ENCODE results near the gene INSC.

INSC gene

DNA sequence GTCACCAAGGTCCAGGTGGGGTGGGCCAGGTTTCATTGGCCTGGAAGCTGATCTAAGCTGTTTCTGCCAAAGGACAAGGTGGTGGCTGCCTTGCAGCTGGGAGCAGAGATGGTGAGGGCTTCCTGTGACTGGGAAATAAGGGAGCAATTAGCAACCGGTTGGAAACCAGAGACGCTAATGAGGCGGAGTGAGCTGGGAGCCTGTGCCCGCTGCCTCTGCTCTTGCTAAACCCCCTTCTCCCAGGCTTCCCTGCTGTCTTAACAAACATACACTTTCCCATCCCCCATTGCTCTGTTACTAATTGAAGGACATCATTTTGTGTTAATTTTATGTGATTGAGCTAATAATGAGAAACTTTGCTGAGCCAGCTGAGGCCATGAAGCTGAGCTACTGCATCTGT, 121.8 kb downstream of the INSC start:
- no peak overlapping the region for H3K4me3 ChIP-seq (ENCODE audit: low read depth, low read length)
- no peak for DNase-seq
- TF ChIP-seq CTCF (IDR thresholded peaks at IDR 0.05; ENCODE audit: low read depth, low read length, missing control alignments), result no peak
- H3K36me3 ChIP-seq (replicated peaks), result no peaks in the 10 kb centered on the region
- no peaks in the 10 kb centered on the region for H3K27me3 ChIP-seq (replicated peaks)
- in situ Hi-C loops (cut with HindIII; ENCODE audit: low pct_ligation_motif_present, low sequenced_read_pairs), result no loop called here
- H3K27ac ChIP-seq, result no peak overlapping the region

GRCh38 chr11:15238856-15239255, 124.1 kb downstream of the INSC start:
- in situ Hi-C loops (cut with HindIII; ENCODE audit: low pct_ligation_motif_present, low sequenced_read_pairs), result no loop called here
- Histone ChIP-seq H3K27me3 (replicated peaks) (no peaks in the 10 kb centered on the region), H3K27ac (no peak overlapping the region), H3K4me3 (ENCODE audit: low read depth, low read length) (no peak overlapping the region), H3K36me3 (replicated peaks) (no peaks in the 10 kb centered on the region)
- TF ChIP-seq CTCF (IDR thresholded peaks at IDR 0.05; ENCODE audit: low read depth, low read length, missing control alignments), result no peak
- no peak for DNase-seq

DNA sequence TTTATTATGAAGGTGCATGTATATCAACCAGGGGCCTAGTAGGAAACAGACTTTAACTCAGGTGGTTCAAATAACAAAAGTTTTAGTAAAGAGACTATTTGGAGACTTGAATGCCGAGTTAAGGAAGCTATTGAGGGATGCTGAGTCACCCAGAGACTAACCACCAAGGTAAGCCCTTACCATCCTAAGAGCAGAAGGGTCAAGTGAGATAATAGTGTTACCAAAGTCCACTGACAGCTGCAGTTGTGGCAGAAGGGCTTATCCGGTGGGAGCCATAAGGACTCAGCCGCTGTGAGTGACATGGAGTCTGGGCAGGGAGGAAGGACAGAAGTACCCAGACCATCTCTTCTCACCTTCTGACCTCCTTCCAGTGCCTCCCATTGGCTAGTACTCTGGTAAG, 134.0 kb downstream of the INSC start:
- Histone ChIP-seq H3K4me3 (ENCODE audit: low read depth, low read length) (no peak overlapping the region), H3K36me3 (replicated peaks) (no peaks in the 10 kb centered on the region), H3K27ac (no peak overlapping the region), H3K27me3 (replicated peaks) (no peaks in the 10 kb centered on the region)
- DNase-seq, result no peak
- no peak for TF ChIP-seq CTCF (IDR thresholded peaks at IDR 0.05; ENCODE audit: low read depth, low read length, missing control alignments)
- in situ Hi-C loops (cut with HindIII; ENCODE audit: low pct_ligation_motif_present, low sequenced_read_pairs), result no loop called here

DNA sequence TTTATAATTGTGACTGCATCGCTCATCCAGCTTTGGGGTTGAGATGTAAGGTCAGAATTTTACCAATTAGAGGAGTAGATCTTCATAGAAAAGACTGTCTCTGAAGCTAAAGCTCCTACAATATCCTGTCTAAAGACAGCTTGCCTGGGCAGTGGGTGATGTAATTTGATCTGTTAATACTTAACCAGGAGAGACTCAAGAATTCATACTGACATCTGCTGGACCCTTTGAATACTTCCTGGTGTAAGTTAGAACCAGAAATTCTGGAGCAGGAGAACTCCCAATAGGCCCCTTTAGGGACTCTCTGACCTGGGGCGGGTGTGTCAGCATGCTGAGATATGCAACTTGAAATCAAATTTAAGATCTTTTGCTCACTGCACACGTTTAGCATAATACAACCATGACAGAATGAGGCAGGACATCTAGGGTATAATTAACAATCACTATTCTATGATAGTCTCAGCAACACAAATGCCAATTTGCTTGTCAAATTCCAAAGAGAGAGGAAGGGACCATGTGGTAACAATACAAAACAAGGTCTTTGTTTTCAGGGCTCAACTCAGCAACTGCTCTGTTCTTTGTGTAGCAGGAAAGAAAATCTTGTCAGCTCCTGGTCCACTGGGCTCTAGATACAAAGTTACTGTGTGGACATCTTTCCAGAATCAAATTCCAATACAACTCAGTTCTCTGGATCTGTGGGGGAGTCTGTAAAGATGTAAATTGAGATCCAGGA, 143.9 kb downstream of the INSC start:
- in situ Hi-C loops (cut with HindIII; ENCODE audit: low pct_ligation_motif_present, low sequenced_read_pairs), result no loop called here
- H3K4me3 ChIP-seq (ENCODE audit: low read depth, low read length), result no peak overlapping the region
- no peaks in the 10 kb centered on the region for H3K27me3 ChIP-seq (replicated peaks)
- no peaks in the 10 kb centered on the region for H3K36me3 ChIP-seq (replicated peaks)
- TF ChIP-seq CTCF (IDR thresholded peaks at IDR 0.05; ENCODE audit: low read depth, low read length, missing control alignments), result peak; percentile 54
- no peak overlapping the region for H3K27ac ChIP-seq
- DNase-seq, result peak; percentile 23

- in situ Hi-C loops (cut with HindIII; ENCODE audit: low pct_ligation_motif_present, low sequenced_read_pairs), result no loop called here
- DNase-seq, result no peak
- Histone ChIP-seq H3K27me3 (replicated peaks) (no peaks in the 10 kb centered on the region), H3K36me3 (replicated peaks) (no peaks in the 10 kb centered on the region), H3K27ac (no peak overlapping the region), H3K4me3 (ENCODE audit: low read depth, low read length) (no peak overlapping the region)
- no peak for TF ChIP-seq CTCF (IDR thresholded peaks at IDR 0.05; ENCODE audit: low read depth, low read length, missing control alignments)
Observed at GRCh38 chr11:15266999-15267398, 152.3 kb downstream of the INSC start.

- Histone ChIP-seq H3K4me3 (ENCODE audit: low read depth, low read length) (no peak overlapping the region), H3K27ac (no peak overlapping the region), H3K36me3 (replicated peaks) (no peaks in the 10 kb centered on the region), H3K27me3 (replicated peaks) (no peaks in the 10 kb centered on the region)
- in situ Hi-C loops (cut with HindIII; ENCODE audit: low pct_ligation_motif_present, low sequenced_read_pairs), result no loop called here
- DNase-seq, result no peak
- TF ChIP-seq CTCF (IDR thresholded peaks at IDR 0.05; ENCODE audit: low read depth, low read length, missing control alignments), result no peak
Observed at GRCh38 chr11:15268598-15268997, 153.9 kb downstream of the INSC start.
